Stimulated activated CD8-positive, alpha-beta memory T cell treated with anti-CD3 and anti-CD28 coated beads, Interleukin-2, amount 100 ng/mL, for 48 hours (primary cell): Measurements from ENCODE around the gene SLC7A8.
A peak's percentile ranks its signal among the peaks of the same experiment; 100 is the strongest.

Experiments used
- DNase-seq, 2 donors: peaks; one replicate each; pipeline ENCODE4 v3.0.0-alpha.2; 2020; ENCODE audit warnings: low read depth in 2 of 2

The SLC7A8 gene

GRCh38 chr14:23182372-23183157, 895 bp downstream of the SLC7A8 start:
- peak; percentile 13 to 29 for DNase-seq

- no peak for DNase-seq
Observed at GRCh38 chr14:23181946-23182345, 1.5 kb downstream of the SLC7A8 start.

- DNase-seq, result no peak
Observed at GRCh38 chr14:23181453-23181852, 2.0 kb downstream of the SLC7A8 start.

GRCh38 chr14:23177181-23177580, 6.3 kb downstream of the SLC7A8 start:
- no peak for DNase-seq

GRCh38 chr14:23175823-23176222, 7.6 kb downstream of the SLC7A8 start:
- no peak for DNase-seq

GRCh38 chr14:23174296-23175184, 8.9 kb downstream of the SLC7A8 start:
- no peak for DNase-seq

GRCh38 chr14:23173796-23174195, 9.7 kb downstream of the SLC7A8 start:
- DNase-seq, result no peak

GRCh38 chr14:23173031-23173430, 10.4 kb downstream of the SLC7A8 start:
- no peak for DNase-seq

- no peak for DNase-seq
Observed at GRCh38 chr14:23172574-23172973, 10.9 kb downstream of the SLC7A8 start.

GRCh38 chr14:23172096-23172495, 11.4 kb downstream of the SLC7A8 start:
- no peak for DNase-seq

GRCh38 chr14:23171222-23171975, 12.1 kb downstream of the SLC7A8 start:
- DNase-seq, result no peak

- DNase-seq, result no peak
Observed at GRCh38 chr14:23169622-23170021, 13.8 kb downstream of the SLC7A8 start.

- no peak for DNase-seq
Observed at GRCh38 chr14:23168246-23168645, 15.2 kb downstream of the SLC7A8 start.

- no peak for DNase-seq
Observed at GRCh38 chr14:23167116-23167847, 16.2 kb downstream of the SLC7A8 start.

- DNase-seq, result no peak
Observed at GRCh38 chr14:23164949-23165348, 18.5 kb downstream of the SLC7A8 start.

- DNase-seq, result no peak
Observed at GRCh38 chr14:23164250-23164649, 19.2 kb downstream of the SLC7A8 start.

- DNase-seq, result no peak
Observed at GRCh38 chr14:23163830-23164229, 19.6 kb downstream of the SLC7A8 start.

- no peak for DNase-seq
Observed at GRCh38 chr14:23162800-23163199, 20.7 kb downstream of the SLC7A8 start.

- DNase-seq, result no peak
Observed at GRCh38 chr14:23162005-23162404, 21.5 kb downstream of the SLC7A8 start.

- no peak for DNase-seq
Observed at GRCh38 chr14:23160924-23161522, 22.4 kb downstream of the SLC7A8 start.

- no peak for DNase-seq
Observed at GRCh38 chr14:23159532-23159931, 23.9 kb downstream of the SLC7A8 start.
